GM06990 (cell line): ENCODE data around the gene UTF1.

Experiments
- DNase-seq: peaks from one replicate; pipeline ENCODE4 v3.0.0-alpha.2; 2011; ENCODE audit not compliant: insufficient read length; ENCODE audit errors: extremely low read depth
- H3K27me3 ChIP-seq: replicated peaks from 2 replicates; pipeline ENCODE4 v1.6.0; 2011; ENCODE audit warnings: low read length; ENCODE audit not compliant: control insufficient read depth, insufficient read depth
- H3K36me3 ChIP-seq: 2 replicates; pipeline ENCODE4 v1.5.1; 2011; ENCODE audit warnings: low read length; ENCODE audit not compliant: control insufficient read depth, insufficient read depth
- H3K4me3 ChIP-seq: replicated peaks from 2 replicates; pipeline ENCODE4 v1.5.1; 2011; ENCODE audit warnings: low read depth, mild to moderate bottlenecking, control low read depth, low read length
- CTCF ChIP-seq: IDR thresholded peaks from 2 replicates; pipeline ENCODE4 v1.5.1; 2011; ENCODE audit warnings: low read length, control low read depth, mild to moderate bottlenecking, inconsistent platforms; ENCODE audit not compliant: insufficient read depth, poor library complexity, severe bottlenecking

Gene UTF1

GRCh38 chr10:133201151-133201947 lies 28.7 kb upstream of the UTF1 start:
- no peak for TF ChIP-seq CTCF
- Histone ChIP-seq H3K4me3 (no peak overlapping the region), H3K27me3 (no peaks in the 10 kb centered on the region), H3K36me3 (no peaks in the 10 kb centered on the region)
- no peak for DNase-seq

- TF ChIP-seq CTCF, result no peak
- DNase-seq, result no peak
- no peak overlapping the region for H3K4me3 ChIP-seq
These were observed 27.9 kb upstream of the UTF1 start for GRCh38 chr10:133201948-133202725.

GRCh38 chr10:133202778-133203651 lies 27.0 kb upstream of the UTF1 start:
- TF ChIP-seq CTCF, result no peak
- Histone ChIP-seq H3K4me3 (no peak overlapping the region), H3K27me3 (no peaks in the 10 kb centered on the region), H3K36me3 (no peaks in the 10 kb centered on the region)
- DNase-seq, result no peak

More at GRCh38 chr10:133201948-133202725, 27.9 kb upstream of the UTF1 start:
- Histone ChIP-seq H3K27me3 (no peaks in the 10 kb centered on the region), H3K36me3 (no peaks in the 10 kb centered on the region)

- no peaks in the 10 kb centered on the region for H3K36me3 ChIP-seq
- no peak overlapping the region for H3K4me3 ChIP-seq
- no peak for DNase-seq
- no peaks in the 10 kb centered on the region for H3K27me3 ChIP-seq
- no peak for TF ChIP-seq CTCF
These were observed 26.3 kb upstream of the UTF1 start for GRCh38 chr10:133203652-133204195.

- TF ChIP-seq CTCF, result no peak
- Histone ChIP-seq H3K27me3 (no peaks in the 10 kb centered on the region), H3K36me3 (no peaks in the 10 kb centered on the region), H3K4me3 (no peak overlapping the region)
- DNase-seq, result no peak
These were observed 25.6 kb upstream of the UTF1 start for GRCh38 chr10:133204226-133205015.
